ENCODE measurements around the gene HNRNPU.

HNRNPU gene

DNA sequence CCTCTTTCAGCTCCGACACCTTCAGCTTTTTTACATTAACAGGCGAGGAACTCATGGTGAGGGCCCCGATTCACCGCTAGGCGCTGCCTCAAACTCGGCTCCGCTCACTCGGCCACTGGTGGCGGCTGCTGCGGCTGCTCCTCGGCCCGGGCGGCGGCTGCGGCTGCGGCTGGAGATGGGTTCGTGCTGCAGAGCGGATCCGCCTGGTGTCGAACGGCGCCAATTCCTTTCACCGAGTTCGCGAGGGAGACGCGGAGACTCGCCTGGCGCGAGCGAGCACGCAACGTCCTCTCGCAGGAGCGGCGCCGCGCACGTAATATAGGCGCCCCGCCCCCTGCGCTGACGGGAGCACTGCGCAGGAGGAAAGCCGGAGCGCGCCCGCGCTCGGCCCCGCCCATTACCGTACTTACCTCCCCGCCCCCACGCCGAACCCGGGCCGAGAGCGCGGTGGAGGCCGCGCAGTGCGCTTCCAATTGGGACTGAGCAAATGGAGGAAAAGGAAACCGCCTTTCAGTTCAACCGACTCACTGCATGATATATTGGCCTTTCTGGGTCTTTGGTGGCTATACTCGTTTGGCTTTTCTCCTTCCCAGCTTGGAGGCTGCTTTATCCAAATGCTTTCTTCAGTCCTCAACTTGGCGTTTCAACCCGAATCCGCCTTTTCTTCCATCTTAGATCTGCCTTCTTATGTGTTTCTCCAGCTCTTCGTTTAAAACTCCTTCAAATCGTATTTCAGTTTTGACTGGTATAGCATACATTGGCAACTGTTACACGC is at the start of gene HNRNPU:
TSS of gene HNRNPU (minus strand) at position 291 of the 775 bp plus-strand sequence. CDS start at position 55, 236 bp downstream.
- peak; percentile 97 for DNase-seq (ENCODE audit: low spot score)

DNA sequence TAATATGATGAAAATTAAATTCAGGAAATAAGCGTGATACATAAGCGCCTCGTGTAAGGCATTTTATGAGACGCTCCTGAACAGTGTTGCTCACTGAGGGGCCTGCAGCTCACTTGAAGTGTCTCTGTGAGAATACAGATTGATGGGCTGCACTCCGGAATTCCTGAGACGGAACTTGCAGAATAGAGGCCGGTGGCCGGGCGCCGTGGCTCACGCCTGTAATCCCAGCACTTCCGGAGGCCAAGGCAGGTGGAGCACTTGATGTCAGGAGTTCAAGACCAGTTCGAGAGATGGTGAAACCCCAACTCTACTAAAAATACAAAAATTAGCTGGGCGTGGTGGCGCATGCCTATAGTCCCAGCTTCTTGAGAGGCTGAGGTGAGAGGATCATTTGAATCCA is 49.5 kb upstream of the HNRNPU start:
- no peak for DNase-seq (ENCODE audit: low spot score)

DNA sequence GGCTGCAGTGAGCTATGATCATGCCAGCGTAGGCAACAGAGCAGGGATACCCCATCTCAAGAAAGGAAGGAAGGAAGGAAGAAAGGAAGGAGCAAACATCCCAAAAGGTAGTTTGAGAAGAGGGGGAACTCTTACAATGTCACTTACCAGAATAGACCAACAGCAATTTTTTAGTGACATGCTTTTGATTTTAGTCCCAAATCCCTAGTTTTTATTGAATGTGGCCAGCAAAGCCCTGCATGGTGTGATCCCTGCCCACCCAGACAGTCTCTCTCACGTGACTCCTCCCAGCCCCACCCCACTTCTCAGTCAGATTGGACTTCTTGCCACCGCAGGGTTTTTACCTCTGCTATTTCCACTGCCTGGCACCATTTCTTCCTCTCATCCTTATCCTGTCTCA is 39.8 kb upstream of the HNRNPU start:
- DNase-seq (ENCODE audit: low spot score), result no peak

DNA sequence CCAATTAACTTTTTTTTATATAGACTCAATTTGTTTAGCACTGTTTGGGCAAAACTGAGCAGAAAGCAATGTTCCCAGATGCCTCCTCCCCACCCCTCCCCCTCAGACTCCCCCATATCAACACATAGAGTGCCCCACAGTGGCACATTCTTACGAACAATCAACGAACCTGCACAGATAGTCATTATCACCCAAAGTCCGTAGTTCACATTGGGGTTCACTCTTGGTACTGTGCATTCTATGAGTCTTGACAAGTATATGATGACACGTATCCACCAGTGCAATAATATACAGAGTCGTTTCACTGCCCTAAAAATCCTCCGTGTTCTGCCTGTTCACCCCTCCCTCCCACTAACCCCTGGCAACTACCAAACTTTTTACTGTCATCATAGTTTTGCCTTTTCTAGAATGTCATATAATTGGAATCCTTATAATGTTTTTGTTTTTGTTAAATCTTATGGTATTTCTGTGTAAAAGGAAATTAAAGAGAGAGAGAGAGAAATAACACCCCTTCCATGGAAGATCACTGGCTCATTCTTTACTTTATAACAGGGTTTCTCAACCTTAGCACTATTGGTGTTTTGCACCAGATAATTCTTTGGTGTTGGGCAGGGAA is 37.2 kb upstream of the HNRNPU start:
- DNase-seq (ENCODE audit: low spot score), result no peak

DNA sequence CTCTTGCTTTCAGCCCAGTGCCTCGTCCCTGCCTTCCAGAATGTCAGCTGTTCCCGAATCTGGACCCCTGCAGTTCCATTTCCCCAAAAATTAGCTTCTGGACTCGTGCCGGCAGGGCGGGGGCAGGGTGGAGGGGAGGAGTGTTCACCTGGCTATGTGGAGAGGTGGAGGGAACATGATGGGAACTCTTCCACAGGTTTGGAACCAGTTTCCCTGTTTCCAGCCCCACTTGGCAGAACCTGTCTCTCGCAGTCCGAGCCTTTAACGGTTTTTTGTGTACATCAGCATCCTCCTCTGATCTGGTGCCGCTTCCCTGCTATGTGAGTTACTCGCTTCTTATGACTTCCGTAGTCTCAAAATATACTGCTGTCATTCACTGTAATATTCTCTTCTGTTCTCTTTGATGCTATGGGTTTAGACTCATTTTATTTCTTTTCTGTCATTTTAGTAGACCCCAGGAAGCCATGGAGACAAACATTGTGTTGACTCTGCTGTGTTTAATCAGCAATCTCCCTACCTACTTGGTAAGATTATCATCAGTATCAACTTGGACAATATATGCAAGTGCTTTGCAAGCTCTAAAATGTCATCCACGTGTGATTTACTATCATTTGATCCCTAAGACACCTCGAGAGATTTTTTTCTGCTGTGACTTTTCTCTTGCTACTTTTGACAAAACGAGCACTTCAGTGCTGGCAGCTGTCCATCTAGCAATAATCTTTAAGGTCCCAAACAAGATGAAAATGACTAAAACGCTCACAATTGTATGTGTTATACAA is 33.3 kb upstream of the HNRNPU start:
- no peak for DNase-seq (ENCODE audit: low spot score)

DNA sequence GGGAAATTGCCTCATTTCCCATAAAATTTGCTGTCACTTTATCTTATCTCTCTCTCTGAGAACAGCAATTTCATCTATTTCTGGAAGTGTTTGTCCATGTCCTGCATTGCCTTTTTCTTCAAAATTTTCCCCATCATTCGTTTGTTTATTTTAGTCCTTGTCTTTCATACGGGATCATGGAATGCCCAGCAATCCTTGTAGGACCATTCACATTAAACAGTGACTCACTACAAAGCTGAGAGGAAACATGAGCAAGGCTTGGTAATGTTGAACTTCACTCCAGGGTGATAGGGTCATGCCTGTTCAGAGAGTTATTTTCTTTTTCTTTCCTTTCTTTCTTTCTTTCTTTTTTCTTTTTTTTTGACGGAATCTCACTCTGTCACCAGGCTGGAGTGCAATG is 32.2 kb upstream of the HNRNPU start:
- DNase-seq (ENCODE audit: low spot score), result peak; percentile 35

DNA sequence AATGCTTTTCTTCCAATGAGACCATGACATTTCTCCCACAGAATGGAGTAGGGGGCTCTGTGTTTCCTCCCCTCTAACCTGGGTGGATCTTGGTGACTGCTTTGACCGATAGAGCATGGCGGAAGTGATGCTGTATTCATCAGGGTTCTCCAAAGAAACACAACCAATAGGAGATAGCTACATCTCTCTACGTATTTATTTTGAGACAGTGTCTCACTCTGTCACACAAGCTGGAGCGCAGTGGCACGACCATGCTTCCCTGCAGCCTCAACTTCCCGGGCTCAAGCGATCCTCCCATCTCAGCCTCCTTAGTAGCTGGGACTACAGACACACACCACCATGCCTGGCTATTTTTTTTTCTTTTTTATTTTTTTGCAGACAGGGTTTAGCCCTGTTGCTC is 29.5 kb upstream of the HNRNPU start:
- no peak for DNase-seq (ENCODE audit: low spot score)

DNA sequence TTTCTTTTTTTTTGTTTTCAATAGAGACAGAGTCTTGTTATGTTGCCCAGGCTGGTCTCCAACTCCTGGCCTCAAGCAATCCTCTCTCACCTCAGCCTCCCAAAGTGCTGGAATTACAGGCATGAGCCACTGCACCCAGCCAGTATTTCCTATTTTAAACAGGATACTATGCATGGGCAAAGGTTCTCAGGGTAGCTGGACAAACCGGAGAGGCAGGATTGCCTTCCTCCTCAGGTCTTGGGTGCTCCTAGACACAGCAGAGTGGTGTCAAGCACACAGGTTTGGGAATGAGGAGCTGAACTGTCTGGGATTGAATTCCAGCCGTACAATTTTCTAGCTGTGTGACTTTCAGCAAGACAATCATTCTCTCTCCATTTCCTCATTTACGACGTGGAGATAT is 22.9 kb upstream of the HNRNPU start:
- DNase-seq (ENCODE audit: low spot score), result no peak

DNA sequence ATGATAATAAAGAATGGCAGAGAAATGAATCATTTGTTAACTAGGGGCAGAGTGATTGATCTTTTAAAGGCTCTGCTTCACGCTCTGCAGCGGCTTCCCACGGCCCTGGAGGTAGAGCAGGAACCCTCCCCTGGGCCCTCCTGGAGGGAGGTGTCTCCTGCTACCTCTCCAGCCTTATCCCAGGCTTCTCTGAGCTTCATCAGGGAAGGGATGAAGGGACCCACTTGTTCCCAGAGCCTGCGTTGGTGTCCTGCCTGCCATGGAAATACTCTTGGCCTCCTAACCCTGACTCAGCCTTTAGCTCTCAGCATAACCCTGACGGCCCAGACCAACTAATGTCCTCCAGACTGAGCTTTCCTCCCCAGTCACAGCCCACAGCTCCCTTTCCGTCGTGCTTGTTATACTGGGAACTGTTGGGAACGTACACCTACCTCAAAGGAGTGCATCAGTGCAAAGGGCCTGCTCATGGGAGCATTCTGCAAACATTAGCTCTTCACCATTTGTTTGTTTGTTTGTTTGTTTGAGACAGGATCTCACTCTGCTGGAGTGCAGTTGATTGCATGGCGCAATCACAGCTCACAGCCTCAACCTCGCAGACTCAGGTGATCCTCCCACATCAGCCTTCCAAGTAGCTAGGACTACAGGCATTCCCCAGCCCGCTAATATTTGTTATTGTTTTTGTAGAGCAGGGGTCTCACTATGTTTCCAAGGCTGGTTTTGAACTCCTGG is 17.4 kb upstream of the HNRNPU start:
- no peak for DNase-seq (ENCODE audit: low spot score)

DNA sequence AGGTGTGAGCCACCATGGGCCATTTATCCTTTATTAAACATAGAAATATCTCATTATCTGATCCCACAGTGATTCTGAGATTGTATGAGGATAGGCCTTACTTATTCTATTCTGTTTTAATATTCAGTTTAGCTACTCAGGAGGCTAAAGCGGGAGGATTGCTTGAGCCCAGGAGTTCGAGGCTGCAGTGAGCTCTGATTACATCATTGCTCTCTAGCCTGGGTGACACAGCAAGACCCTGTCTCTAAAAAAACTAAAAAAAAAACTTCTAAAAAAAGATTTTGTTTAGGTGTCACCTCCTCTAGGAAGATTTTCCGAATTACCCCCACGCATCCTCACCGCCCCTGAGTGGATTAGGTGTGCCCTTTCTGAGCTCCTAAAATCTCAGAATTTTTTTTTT is 14.3 kb upstream of the HNRNPU start:
- DNase-seq (ENCODE audit: low spot score), result no peak

DNA sequence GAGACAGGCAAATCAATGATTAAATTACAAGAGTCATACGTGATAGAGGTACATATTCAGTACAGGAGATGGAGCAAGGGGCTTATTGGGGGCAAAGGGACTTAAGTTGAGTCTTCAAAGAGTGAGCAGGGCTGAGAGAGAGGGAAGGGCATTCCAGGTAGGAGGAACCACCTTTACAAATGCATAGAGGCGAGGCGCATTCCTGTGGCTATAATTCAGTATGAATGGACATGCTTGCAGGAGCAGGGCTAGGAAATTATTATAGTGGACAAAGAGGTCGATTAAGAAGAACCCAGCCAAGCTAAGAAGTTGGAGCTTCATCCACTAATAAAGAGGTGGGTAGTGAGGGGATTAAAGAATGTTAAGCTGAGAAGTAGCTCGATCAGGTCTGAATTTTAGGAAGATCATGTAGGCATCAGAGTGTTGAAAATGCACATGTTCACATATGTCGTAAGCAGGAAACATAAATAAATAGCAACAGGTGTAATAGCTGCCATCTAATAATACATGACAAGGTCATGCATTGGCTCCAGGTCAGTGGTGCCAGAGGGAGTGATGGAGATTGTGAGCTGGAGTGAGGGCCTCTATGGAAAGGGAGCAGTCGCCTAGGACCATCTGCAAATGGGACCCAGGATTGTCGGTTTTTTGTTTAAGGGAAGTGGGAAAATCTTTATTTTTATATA is 12.0 kb upstream of the HNRNPU start:
- no peak for DNase-seq (ENCODE audit: low spot score)

DNA sequence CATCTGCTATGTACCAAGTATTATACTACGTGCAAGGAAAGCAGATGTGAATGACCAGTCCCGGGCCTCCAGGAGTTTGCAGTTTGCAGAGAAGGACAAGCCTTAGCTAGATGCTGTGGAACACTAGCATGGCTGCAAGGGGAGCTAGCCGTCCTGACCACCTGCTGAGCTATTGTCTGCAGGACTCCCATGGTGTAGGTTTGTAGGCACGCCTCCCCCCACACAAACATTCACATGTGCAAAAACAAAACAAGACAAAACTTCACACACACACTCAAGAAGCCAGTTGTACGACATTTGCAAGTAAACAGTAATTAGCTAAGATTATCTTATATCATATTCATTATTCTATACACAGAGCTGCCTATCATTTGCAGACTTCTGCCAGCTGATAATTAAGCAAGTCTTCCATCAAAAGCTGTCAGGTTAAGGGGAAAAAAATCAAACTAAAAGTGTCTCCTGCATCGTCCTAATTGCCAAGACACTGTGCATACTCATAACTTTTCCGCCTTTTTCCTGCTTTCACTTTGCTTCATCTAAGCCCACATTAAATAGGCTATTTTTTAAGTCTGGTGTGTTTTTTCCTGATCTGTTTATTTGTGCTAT is 10.7 kb upstream of the HNRNPU start:
- DNase-seq (ENCODE audit: low spot score), result no peak

DNA sequence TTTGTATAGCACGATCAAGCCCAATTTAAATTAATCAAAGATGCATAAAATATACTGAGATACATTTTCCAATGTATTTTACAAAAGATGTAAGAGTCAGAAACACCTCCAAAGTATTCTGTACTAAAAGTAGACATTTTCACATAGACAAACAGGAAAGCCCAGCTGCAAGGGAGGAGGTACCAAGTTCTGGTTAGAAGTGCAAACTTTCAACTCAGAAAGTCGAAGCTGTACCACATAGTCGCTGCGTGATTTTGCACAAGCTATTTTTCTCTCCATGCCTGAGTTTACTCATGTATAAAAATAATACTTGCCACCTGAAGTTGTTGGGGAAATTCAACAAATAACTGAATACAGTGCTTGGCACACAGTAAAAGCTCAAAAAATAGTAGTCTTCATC is 5.6 kb upstream of the HNRNPU start:
- no peak for DNase-seq (ENCODE audit: low spot score)

DNA sequence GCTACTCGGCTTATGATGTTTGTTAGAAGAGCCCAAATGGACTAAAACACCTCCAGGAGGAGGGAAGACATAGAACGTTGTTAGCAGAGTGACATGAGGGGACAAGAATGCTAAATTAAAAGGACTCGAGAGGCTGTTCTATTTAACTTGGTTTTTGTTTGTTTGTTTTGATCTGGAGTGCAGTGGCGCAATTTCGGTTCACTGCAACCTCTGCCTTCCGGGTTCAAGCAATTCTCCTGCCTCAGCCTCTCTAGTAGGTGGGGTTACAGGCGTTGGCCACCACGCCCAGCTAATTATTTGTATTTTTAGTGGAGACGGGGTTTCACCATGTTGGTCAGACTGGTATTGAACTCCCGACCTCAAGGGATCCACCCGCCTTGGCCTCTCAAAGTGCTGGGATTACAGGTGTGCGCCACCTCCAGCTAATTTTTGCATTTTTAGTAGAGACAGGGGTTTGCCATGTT is 5.1 kb upstream of the HNRNPU start:
- no peak for DNase-seq (ENCODE audit: low spot score)

DNA sequence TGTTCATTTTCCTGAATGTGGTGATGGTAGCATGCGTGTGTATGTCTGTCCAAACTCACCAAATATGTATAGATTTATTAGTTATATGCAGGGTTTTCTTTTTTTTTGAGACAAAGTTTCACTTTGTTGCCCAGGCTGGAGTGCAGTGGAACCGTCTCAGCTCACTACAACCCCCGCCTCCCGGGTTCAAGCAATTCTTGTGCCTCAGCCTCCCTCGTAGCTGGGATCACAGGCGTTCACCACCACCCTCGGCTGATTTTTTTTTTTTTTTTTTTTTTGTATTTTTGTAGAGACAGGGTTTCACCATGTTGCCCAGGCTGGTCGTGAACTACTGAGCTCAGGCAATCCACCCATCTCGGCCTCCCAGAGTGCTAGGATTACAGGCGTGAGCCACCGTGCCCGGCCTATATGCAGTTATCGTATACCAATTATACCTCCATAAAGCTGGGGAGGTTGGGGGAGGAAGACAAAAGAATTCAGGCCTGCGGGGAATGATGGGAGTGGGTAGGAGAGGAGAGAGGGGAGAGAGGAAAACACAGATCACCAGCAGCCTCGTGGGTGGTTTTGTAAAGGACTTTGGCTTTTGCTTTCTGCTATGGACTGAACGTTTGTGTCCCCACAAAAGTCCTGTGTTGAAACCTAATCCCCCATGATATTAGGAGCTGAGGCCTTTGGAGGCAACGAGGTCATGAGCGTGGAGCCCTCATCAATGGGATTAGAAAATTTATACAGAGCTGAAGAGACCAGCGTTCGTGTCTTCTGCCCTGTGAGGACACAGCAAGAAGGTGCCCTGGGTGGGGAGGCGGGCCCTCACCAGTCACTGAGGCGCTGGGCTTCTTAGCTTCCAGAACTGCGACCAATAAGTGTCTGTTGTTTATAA is 4.4 kb upstream of the HNRNPU start:
- DNase-seq (ENCODE audit: low spot score), result no peak

DNA sequence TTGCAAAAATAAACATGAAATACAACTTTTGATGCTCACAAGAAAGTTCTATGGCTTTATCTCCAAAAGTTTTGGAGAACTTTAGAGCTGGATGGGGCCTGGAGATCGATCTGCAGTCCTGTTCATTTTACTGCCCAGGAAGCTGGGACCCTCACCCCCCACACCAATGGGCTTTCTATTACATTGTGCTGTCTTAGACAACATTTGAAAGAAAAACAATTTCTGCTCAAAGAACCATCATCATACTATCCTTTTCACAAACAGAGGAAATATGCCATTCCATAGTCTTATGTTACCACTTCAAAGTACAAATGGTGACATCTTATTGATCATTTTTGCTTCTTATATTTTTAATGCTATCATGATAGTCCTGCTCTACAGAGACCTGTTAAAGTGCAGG is 2.0 kb upstream of the HNRNPU start:
- DNase-seq (ENCODE audit: low spot score), result no peak

DNA sequence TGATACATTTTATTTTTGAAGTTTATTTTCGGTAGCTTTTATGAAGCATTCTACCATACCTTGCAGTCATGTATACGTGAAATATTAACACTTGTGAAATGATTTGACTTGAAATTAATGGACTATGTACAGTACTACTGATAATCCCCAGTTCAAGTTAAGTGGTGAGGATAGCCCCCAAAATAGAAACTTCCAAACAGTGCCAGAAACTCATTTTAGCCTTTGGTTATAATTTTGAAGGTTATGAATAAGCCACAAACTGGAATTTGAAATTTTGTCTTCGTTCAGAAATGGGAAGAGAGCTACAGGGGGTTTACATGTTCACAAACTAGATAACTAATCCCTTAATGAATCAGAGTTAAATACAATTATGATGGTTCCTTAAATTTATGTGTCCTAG is 1.5 kb upstream of the HNRNPU start:
- no peak for DNase-seq (ENCODE audit: low spot score)

DNA sequence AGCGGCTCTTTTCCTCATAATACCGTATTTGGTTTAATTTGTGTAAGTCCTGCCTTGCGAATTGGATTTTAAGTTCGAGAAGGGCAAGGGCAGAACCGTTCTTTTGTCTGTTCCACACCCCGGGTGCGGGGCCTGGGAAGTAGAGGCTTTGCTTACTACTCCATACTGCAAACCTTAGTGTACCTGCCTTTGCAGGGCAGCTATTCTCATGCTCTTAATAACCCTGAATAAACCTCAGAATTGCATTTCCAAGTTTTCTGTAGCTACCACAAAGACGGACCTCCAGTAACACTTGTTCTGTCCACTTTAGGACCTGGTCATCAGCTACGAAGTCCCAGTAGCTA is 657 bp upstream of the HNRNPU start:
- no peak for DNase-seq (ENCODE audit: low spot score)

DNA sequence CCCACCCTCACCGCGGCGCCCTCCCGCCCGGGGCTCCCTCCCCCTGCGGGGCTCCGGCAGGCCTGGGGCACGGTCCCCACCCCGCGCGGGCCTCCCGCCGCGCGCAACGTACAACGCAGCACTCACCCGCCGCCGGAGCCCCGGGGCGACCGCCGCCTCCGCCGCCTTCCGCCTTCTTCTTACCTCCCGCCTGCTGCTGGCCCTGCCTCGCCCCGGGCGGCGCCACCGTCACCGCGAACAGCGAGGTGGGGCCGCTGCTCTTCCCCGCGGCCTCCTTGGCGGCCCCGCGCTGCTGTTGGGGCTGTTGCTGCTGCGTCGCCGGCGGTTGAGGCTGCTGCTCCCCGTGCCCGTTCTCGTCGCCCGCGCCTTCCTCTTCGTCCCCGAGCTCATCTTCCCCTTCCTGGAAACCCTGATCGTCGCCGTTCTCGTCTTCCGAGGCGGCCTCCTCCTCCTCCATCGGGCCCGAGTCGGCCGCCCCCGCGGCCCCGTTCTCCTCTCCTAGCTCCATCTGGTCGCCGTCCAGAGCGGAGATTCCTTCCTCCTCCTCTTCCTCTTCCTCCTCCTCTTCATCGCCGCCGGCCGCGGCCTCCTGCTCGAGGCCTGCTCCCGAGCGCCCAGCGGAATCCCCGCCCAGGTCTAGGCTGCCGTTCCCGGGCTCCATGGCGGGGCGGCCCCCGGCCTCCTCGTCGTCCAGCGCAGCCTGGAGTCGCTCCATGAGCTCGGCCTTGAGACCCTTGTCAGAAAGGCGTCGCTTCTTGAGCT is 671 bp downstream of the HNRNPU start:
- no peak for DNase-seq (ENCODE audit: low spot score)

All from RKO (cell line).